Measurements from ENCODE around the gene DAPK2.
A peak's percentile ranks its signal among the peaks of the same experiment; 100 is the strongest.

- peak; percentile 76 to 90 (median 82) for TF ChIP-seq CTCF (IDR thresholded peaks at IDR 0.05 in 4 of 5, conservative IDR thresholded peaks at IDR 0.05 in 1 of 5)
- no peak for TF ChIP-seq POLR2A (IDR thresholded peaks at IDR 0.05)
Measured at GRCh38 chr15:63945007-63945788, 101.1 kb downstream of the DAPK2 start.
